OCI-LY3 (cell line): ENCODE measurements around the gene BTG1.

Experiments
- H2AFZ ChIP-seq: fragments of 200-600, 300-600 bp; shearing (Covaris generic); 2 replicates; pipeline ENCODE4 v1.6.0; 2014; ENCODE audit warnings: antibody characterized with exemption, low read depth, low read length
- H3K27ac ChIP-seq: fragments of 200-600, 300-600 bp; sonication (generic); 2 replicates; pipeline ENCODE4 v1.5.1; 2014; ENCODE audit warnings: mild to moderate bottlenecking, low read length, moderate library complexity, mixed read lengths
- H3K27me3 ChIP-seq: fragments of 200-600, 300-600 bp; sonication (generic); 2 replicates; pipeline ENCODE4 v1.6.1; 2014; ENCODE audit warnings: low read depth, low read length, mixed read lengths
- H3K36me3 ChIP-seq: fragments of 200-600, 300-600 bp; sonication (generic); replicated peaks from 2 replicates; pipeline ENCODE3; 2014; ENCODE audit warnings: low read depth, low read length, mixed read lengths
- H3K4me1 ChIP-seq: fragments of 300-600, 200-600 bp; sonication (generic); 2 replicates; pipeline ENCODE4 v1.6.1; 2014; ENCODE audit warnings: low read length, mixed read lengths
- H3K4me2 ChIP-seq: fragments of 200-600, 300-600 bp; sonication (generic); 2 replicates; pipeline ENCODE4 v1.6.1; 2014; ENCODE audit warnings: low read length, mixed read lengths
- H3K4me3 ChIP-seq: fragments of 300-600, 200-600 bp; sonication (generic); 2 replicates; pipeline ENCODE4 v1.5.1; 2014; ENCODE audit warnings: antibody characterized with exemption, mild to moderate bottlenecking, low read length, moderate library complexity
- H3K79me2 ChIP-seq: fragments of 300-600, 200-600 bp; shearing (Covaris generic); 2 replicates; pipeline ENCODE4 v1.6.1; 2014; ENCODE audit warnings: mild to moderate bottlenecking, low read length, mixed read lengths
- H3K9ac ChIP-seq: fragments of 300-600, 200-600 bp; shearing (Covaris generic); 2 replicates; pipeline ENCODE4 v1.6.0; 2014; ENCODE audit warnings: mild to moderate bottlenecking, low read length, moderate library complexity
- H3K9me3 ChIP-seq: fragments of 200-600, 300-600 bp; shearing (Covaris generic); 2 replicates; pipeline ENCODE4 v1.6.1; 2014; ENCODE audit warnings: low read length, mixed read lengths; ENCODE audit not compliant: insufficient read depth
- H4K20me1 ChIP-seq: fragments of 200-600, 300-600 bp; sonication (generic); 2 replicates; pipeline ENCODE4 v1.6.1; 2016; ENCODE audit warnings: low read length, mixed read lengths; ENCODE audit not compliant: insufficient read depth
- EZH2phosphoT487 ChIP-seq: fragments of 200-600 bp; shearing (Covaris generic); IDR thresholded peaks from 2 replicates; pipeline ENCODE4 v1.6.1; 2018; ENCODE audit warnings: antibody characterized with exemption, mixed run types, low read depth
- TF ChIP-seq, protein P1 (sequence below): fragments of 200-600, 300-600 bp; sonication (generic); IDR thresholded peaks from 2 replicates; pipeline ENCODE4 v1.5.1; 2014; ENCODE audit warnings: antibody characterized with exemption, low read length, low read depth

The BTG1 gene

DNA sequence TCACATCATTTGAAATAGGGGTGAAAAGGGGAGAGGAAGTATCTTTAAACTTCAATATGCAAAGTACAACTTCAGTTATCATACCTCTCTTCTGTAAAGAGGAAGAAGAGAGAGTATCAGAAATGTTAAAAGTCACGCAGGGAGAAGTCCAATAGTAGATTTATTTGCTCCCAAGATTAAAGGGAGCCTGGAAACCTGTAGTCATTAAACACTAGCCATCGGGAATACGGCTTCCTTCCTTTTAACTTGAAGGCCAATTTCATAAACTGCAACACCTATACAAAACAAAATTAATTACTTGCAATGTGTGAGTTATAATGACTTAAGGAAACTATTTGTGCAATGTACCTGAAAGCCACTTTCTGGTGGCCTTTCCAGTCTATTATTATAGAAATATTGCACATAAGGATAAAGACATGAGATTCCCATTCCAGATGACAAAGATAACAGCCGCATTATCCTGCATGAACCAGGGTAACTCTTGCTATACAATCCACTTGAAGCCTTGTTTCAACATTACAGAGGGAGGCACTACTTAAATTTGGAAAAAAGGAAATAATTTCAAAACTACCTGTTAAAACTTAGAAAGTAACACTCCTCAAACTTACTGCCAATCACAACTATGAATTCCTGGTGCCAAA, 4.6 kb downstream of the BTG1 start:
- peaks cover 98% of the 10 kb centered on the region for H3K79me2 ChIP-seq
- peak overlapping the region; percentile 96 for H3K4me3 ChIP-seq
- H4K20me1 ChIP-seq = peaks cover 93% of the 10 kb centered on the region
- peaks cover 41% of the 10 kb centered on the region for H3K4me1 ChIP-seq
- no peaks in the 10 kb centered on the region for H3K27me3 ChIP-seq
- H3K9me3 ChIP-seq = no peaks in the 10 kb centered on the region
- no peak overlapping the region for H2AFZ ChIP-seq
- peak overlapping the region; percentile 93 for H3K4me2 ChIP-seq
- peak overlapping the region; percentile 96 for H3K9ac ChIP-seq
- H3K27ac ChIP-seq = peak overlapping the region; percentile 86
- peaks cover 80% of the 10 kb centered on the region for H3K36me3 ChIP-seq
- TF ChIP-seq, protein P1, sequence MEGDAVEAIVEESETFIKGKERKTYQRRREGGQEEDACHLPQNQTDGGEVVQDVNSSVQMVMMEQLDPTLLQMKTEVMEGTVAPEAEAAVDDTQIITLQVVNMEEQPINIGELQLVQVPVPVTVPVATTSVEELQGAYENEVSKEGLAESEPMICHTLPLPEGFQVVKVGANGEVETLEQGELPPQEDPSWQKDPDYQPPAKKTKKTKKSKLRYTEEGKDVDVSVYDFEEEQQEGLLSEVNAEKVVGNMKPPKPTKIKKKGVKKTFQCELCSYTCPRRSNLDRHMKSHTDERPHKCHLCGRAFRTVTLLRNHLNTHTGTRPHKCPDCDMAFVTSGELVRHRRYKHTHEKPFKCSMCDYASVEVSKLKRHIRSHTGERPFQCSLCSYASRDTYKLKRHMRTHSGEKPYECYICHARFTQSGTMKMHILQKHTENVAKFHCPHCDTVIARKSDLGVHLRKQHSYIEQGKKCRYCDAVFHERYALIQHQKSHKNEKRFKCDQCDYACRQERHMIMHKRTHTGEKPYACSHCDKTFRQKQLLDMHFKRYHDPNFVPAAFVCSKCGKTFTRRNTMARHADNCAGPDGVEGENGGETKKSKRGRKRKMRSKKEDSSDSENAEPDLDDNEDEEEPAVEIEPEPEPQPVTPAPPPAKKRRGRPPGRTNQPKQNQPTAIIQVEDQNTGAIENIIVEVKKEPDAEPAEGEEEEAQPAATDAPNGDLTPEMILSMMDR = no peak
- TF ChIP-seq EZH2phosphoT487 = no peak

DNA sequence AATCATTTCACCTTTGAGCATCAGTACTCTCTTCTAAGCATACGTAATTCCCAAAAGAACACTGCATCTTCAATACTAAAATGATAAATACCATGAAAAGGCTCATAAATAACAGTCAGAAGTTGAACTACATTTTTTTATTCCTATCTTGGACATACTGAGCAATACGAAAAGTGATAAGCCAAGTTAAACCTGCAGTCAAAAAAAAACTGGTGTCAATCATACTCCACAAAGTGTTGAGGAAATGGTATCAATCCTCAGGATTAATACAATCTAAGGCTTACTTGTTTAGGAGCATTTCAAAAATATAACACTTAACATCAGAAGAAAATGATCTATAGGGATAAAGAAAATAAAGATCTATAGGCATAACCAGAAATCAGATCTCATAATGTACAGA, 5.5 kb downstream of the BTG1 start:
- Histone ChIP-seq H4K20me1 (peaks cover 100% of the 10 kb centered on the region), H3K36me3 (peaks cover 79% of the 10 kb centered on the region), H3K9ac (peak overlapping the region; percentile 96)

DNA sequence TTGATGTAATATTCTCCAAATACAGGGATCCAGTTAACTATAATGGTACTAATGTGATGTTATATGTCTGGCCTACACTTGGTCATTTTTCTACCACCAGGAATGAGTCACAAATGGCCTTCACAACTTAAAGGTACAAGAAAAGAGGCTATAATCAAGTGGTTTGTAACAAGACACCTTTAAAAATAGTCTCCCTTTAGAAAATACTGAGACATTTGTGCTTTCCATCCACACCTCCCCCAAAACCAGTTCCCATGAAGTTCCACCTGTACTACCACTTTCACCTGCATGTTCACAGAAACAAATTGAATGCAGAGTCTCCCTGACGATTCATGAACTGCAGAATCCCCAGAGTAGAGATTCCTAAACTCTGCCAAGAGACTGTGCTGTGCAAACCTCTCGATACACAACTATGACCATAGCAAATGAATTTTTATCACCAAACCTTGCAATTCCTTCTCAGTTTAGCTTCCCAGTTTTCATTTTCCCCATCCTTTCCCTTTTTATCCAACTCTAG, 6.0 kb downstream of the BTG1 start:
- Histone ChIP-seq H4K20me1 (peaks cover 100% of the 10 kb centered on the region), H3K27me3 (no peaks in the 10 kb centered on the region), H3K4me1 (peaks cover 54% of the 10 kb centered on the region), H2AFZ (no peak overlapping the region), H3K9me3 (no peaks in the 10 kb centered on the region), H3K4me2 (peak overlapping the region; percentile 93), H3K36me3 (peaks cover 74% of the 10 kb centered on the region), H3K4me3 (peak overlapping the region; percentile 96), H3K79me2 (peaks cover 100% of the 10 kb centered on the region), H3K27ac (peak overlapping the region; percentile 86), H3K9ac (peak overlapping the region; percentile 96)
- TF ChIP-seq EZH2phosphoT487 = no peak
- TF ChIP-seq, protein P1 = no peak

More for the DNA sequence above, 5.5 kb downstream of the BTG1 start:
- Histone ChIP-seq H3K4me3 (peak overlapping the region; percentile 96), H3K27ac (peak overlapping the region; percentile 86), H3K79me2 (peaks cover 100% of the 10 kb centered on the region), H2AFZ (no peak overlapping the region), H3K9me3 (no peaks in the 10 kb centered on the region), H3K27me3 (no peaks in the 10 kb centered on the region), H3K4me1 (peaks cover 49% of the 10 kb centered on the region), H3K4me2 (peak overlapping the region; percentile 93)
- no peak for TF ChIP-seq EZH2phosphoT487
- TF ChIP-seq, protein P1 = no peak

DNA sequence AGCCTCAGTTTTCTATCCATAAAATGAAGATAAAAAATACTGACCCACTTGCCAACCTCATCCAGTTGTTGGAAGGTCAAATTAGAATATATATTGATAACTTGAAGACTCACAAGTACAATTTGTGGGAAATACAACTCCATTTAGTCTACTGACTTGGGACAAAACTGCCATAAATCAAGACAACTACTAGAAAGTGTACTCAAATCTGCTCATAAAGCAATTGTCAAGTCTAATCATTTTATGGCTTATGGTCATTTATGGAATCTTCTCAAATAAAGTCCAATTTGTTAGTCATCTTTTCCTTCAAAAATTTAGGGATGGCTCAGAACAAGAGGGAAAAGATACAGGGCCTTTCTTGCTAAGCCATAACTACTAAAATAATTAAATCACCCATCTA, 7.0 kb downstream of the BTG1 start:
- Histone ChIP-seq H3K4me3 (peak overlapping the region; percentile 96), H3K4me1 (peaks cover 65% of the 10 kb centered on the region), H3K9me3 (no peaks in the 10 kb centered on the region), H3K27me3 (no peaks in the 10 kb centered on the region), H3K36me3 (peaks cover 67% of the 10 kb centered on the region), H3K4me2 (peak overlapping the region; percentile 93), H3K27ac (peak overlapping the region; percentile 86), H3K79me2 (peaks cover 100% of the 10 kb centered on the region), H3K9ac (peak overlapping the region; percentile 96), H2AFZ (no peak overlapping the region), H4K20me1 (peaks cover 99% of the 10 kb centered on the region)
- TF ChIP-seq EZH2phosphoT487 = no peak
- TF ChIP-seq, protein P1 = no peak
